H1 (cell line): ENCODE measurements around the gene EHBP1. TPM values are rescaled to one million over a fixed set of nuclear protein-coding genes. Genes with fewer than 3 reads are reported as not detected.

Source experiments
- CTCF ChIA-PET: fragments of 300-600 bp; sonication (Branson Sonifier 250); formaldehyde crosslinking; loops from one replicate; lab custom pipeline; 2021; ENCODE audit not compliant: partially characterized antibody; lab: Charles Lee
- POLR2A ChIA-PET: fragments of 300-600 bp; sonication (Branson Sonifier 250); formaldehyde crosslinking; loops from one replicate; lab custom pipeline; 2021; ENCODE audit warnings: inconsistent platforms; ENCODE audit not compliant: partially characterized antibody; lab: Charles Lee
- DNase-seq, 2 experiments: peaks; one replicate each; pipeline versions ENCODE4 v3.0.0 to v3.0.0-alpha.2; 2010 to 2022; ENCODE audit warnings: low spot score in 2 of 2, low read depth in 1 of 2, mixed read lengths in 1 of 2
- FAIRE-seq: peaks from 2 replicates; lab custom pipeline; 2011; peaks lifted over from hg19 to GRCh38; lab: Jason Lieb, UNC
- H2AFZ ChIP-seq: 2 replicates; pipeline ENCODE4 v1.8.1; 2012; ENCODE audit warnings: low read length, inconsistent platforms
- H2AK5ac ChIP-seq: 2 replicates; pipeline ENCODE4 v1.6.1; 2013; ENCODE audit warnings: low read depth, low read length
- H2BK120ac ChIP-seq: replicated peaks from 2 replicates; pipeline ENCODE3; 2013; ENCODE audit warnings: low read depth, low read length, inconsistent platforms
- H2BK12ac ChIP-seq: 2 replicates; pipeline ENCODE4 v1.6.1; 2013; ENCODE audit warnings: low read depth, low read length
- H2BK15ac ChIP-seq: 2 replicates; pipeline ENCODE4 v1.6.1; 2013; ENCODE audit warnings: low read length
- H2BK20ac ChIP-seq: 2 replicates; pipeline ENCODE4 v1.6.1; 2013; ENCODE audit warnings: low read length
- H2BK5ac ChIP-seq: 2 replicates; pipeline ENCODE4 v1.6.1; 2013; ENCODE audit warnings: low read depth, low read length
- H3K14ac ChIP-seq: 2 replicates; pipeline ENCODE4 v1.6.1; 2013; ENCODE audit warnings: inconsistent platforms; ENCODE audit not compliant: insufficient read length
- H3K18ac ChIP-seq: 2 replicates; pipeline ENCODE4 v1.6.1; 2013; ENCODE audit warnings: low read length; ENCODE audit errors: extremely low read depth
- H3K23ac ChIP-seq: 2 replicates; pipeline ENCODE4 v1.6.1; 2013; ENCODE audit warnings: inconsistent platforms; ENCODE audit not compliant: insufficient read length
- H3K23me2 ChIP-seq: 2 replicates; pipeline ENCODE4 v1.6.1; 2013; ENCODE audit warnings: low read depth, low read length
- H3K27ac ChIP-seq: 2 replicates; pipeline ENCODE4 v1.6.1; 2011; ENCODE audit warnings: low read depth, low read length, inconsistent platforms
- H3K27me3 ChIP-seq, 4 experiments: replicated peaks in 1 of 4; 1 replicate in 1 of 4; 2 replicates in 3 of 4; pipeline versions ENCODE4 v1.6.1 to v1.8.1; 2011 to 2013; ENCODE audit warnings: low read length in 3 of 4, mild to moderate bottlenecking in 3 of 4, inconsistent platforms in 2 of 4, mixed read lengths in 2 of 4, moderate library complexity in 1 of 4; ENCODE audit not compliant: control insufficient read depth in 3 of 4, insufficient read depth in 3 of 4; ENCODE audit errors: extremely low read depth in 1 of 4
- H3K36me3 ChIP-seq, 4 experiments: 2 replicates each; pipeline versions ENCODE4 v1.6.1 to v1.8.1; 2011 to 2013; ENCODE audit warnings: mild to moderate bottlenecking in 4 of 4, low read length in 3 of 4, moderate library complexity in 2 of 4, control low read depth in 1 of 4, inconsistent platforms in 1 of 4; ENCODE audit not compliant: insufficient read depth in 4 of 4, control insufficient read depth in 2 of 4
- H3K4ac ChIP-seq: replicated peaks from 2 replicates; pipeline ENCODE3; 2013; ENCODE audit warnings: low read length, low read depth, mixed read lengths, inconsistent platforms; ENCODE audit not compliant: insufficient read length
- H3K4me1 ChIP-seq, 4 experiments: replicated peaks in 1 of 4; 1 replicate in 1 of 4; 2 replicates in 3 of 4; pipeline versions ENCODE4 v1.6.1 to v1.8.1; 2011 to 2013; ENCODE audit warnings: low read length in 3 of 4, inconsistent platforms in 2 of 4, mixed read lengths in 1 of 4; ENCODE audit not compliant: insufficient read depth in 4 of 4, control insufficient read depth in 3 of 4
- H3K4me2 ChIP-seq, 2 experiments: 2 replicates each; pipeline versions ENCODE4 v1.6.1 to v1.8.1; 2011 to 2013; ENCODE audit warnings: low read depth in 2 of 2, low read length in 2 of 2, control low read depth in 1 of 2, inconsistent platforms in 1 of 2, mild to moderate bottlenecking in 1 of 2; ENCODE audit not compliant: insufficient read depth in 1 of 2
- H3K4me3 ChIP-seq, 4 experiments: fragments of 200-600, 300-600 bp in 1 of 4; sonication (generic), shearing (Covaris generic), sonication (Bioruptor Twin) in 1 of 4; 2 replicates each; pipeline versions ENCODE4 v1.5.1 to v1.8.1; 2011 to 2016; ENCODE audit warnings: low read length in 4 of 4, low read depth in 3 of 4, control low read depth in 2 of 4, inconsistent platforms in 2 of 4, mild to moderate bottlenecking in 2 of 4, mixed read lengths in 1 of 4, moderate library complexity in 1 of 4; ENCODE audit not compliant: insufficient read depth in 2 of 4; ENCODE audit errors: extremely low read depth in 1 of 4
- H3K56ac ChIP-seq: replicated peaks from 2 replicates; pipeline ENCODE3; 2013; ENCODE audit warnings: low read depth, mild to moderate bottlenecking, mixed read lengths, low read length, inconsistent platforms; ENCODE audit not compliant: insufficient read length
- H3K79me1 ChIP-seq: 2 replicates; pipeline ENCODE4 v1.6.1; 2013; ENCODE audit warnings: low read depth, low read length, control low read depth
- H3K79me2 ChIP-seq, 2 experiments: 2 replicates each; pipeline versions ENCODE4 v1.6.1 to v1.8.1; 2012 to 2013; ENCODE audit warnings: low read length in 2 of 2, mild to moderate bottlenecking in 2 of 2, inconsistent platforms in 1 of 2; ENCODE audit not compliant: insufficient read depth in 2 of 2, control insufficient read depth in 1 of 2
- H3K9ac ChIP-seq, 4 experiments: replicated peaks in 1 of 4; 1 replicate in 1 of 4; 2 replicates in 3 of 4; pipeline versions ENCODE4 v1.6.1 to v1.8.1; 2011 to 2013; ENCODE audit warnings: low read depth in 3 of 4, low read length in 3 of 4, control low read depth in 2 of 4, mild to moderate bottlenecking in 2 of 4, moderate library complexity in 2 of 4, inconsistent platforms in 1 of 4; ENCODE audit errors: extremely low read depth in 1 of 4
- H3K9me3 ChIP-seq, 2 experiments: 2 replicates each; pipeline versions ENCODE4 v1.6.1 to v1.8.1; 2012 to 2013; ENCODE audit warnings: mild to moderate bottlenecking in 2 of 2, moderate library complexity in 2 of 2, control low read depth in 1 of 2, inconsistent platforms in 1 of 2, low read depth in 1 of 2, low read length in 1 of 2, mixed read lengths in 1 of 2; ENCODE audit not compliant: insufficient read depth in 2 of 2
- H4K20me1 ChIP-seq, 2 experiments: replicated peaks in 1 of 2; 2 replicates each; pipeline versions ENCODE3 to v1.8.1; 2011 to 2013; ENCODE audit warnings: inconsistent platforms in 2 of 2, low read length in 2 of 2, mild to moderate bottlenecking in 1 of 2; ENCODE audit not compliant: insufficient read depth in 2 of 2, control insufficient read depth in 1 of 2
- H4K5ac ChIP-seq: 2 replicates; pipeline ENCODE4 v1.6.1; 2013; ENCODE audit warnings: low read length, low read depth, mixed read lengths, inconsistent platforms; ENCODE audit not compliant: insufficient read length
- H4K8ac ChIP-seq: 2 replicates; pipeline ENCODE4 v1.8.0; 2013; ENCODE audit warnings: mild to moderate bottlenecking, moderate library complexity, low read length, inconsistent platforms; ENCODE audit not compliant: insufficient read depth; ENCODE audit errors: extremely low read depth
- H4K91ac ChIP-seq: replicated peaks from 2 replicates; pipeline ENCODE3; 2013; ENCODE audit warnings: low read length, mixed read lengths, inconsistent platforms; ENCODE audit not compliant: insufficient read length
- CBX5 ChIP-seq: fragments of 300-800, 300-1000 bp; sonication (generic); IDR thresholded peaks from 2 replicates; pipeline ENCODE4 v1.7.1; 2016; ENCODE audit warnings: antibody characterized with exemption, low read length, low read depth
- EGR1 ChIP-seq: IDR thresholded peaks from 2 replicates; pipeline ENCODE4 v1.6.1; 2011; ENCODE audit warnings: low read depth, low read length, borderline replicate concordance
- JUND ChIP-seq: IDR thresholded peaks from 2 replicates; pipeline ENCODE4 v1.6.1; 2011; ENCODE audit warnings: mild to moderate bottlenecking, improper control_type of control experiment, low read length
- KDM5A ChIP-seq: fragments of 200-600 bp; IDR thresholded peaks from 2 replicates; pipeline ENCODE4 v1.7.1; 2012; ENCODE audit warnings: mild to moderate bottlenecking, low read length, inconsistent platforms, mixed read lengths
- RAD21 ChIP-seq, 2 experiments: IDR thresholded peaks in 1 of 2; conservative IDR thresholded peaks in 1 of 2; 2 replicates each; pipeline ENCODE4 v1.6.1; 2011; ENCODE audit warnings: low read depth in 2 of 2, low read length in 2 of 2, improper control_type of control experiment in 1 of 2, inconsistent platforms in 1 of 2, mild to moderate bottlenecking in 1 of 2, moderate library complexity in 1 of 2
- SAP30 ChIP-seq: fragments of 300-600 bp; sonication (generic); IDR thresholded peaks from 2 replicates; pipeline ENCODE4 v1.7.1; 2012; ENCODE audit warnings: low read length, moderate library complexity, mild to moderate bottlenecking, inconsistent platforms; ENCODE audit not compliant: insufficient read depth, insufficient replicate concordance
- SP2 ChIP-seq: IDR thresholded peaks from 2 replicates; pipeline ENCODE4 v1.6.1; 2012; ENCODE audit warnings: mild to moderate bottlenecking, low read length, inconsistent platforms
- TEAD4 ChIP-seq: IDR thresholded peaks from 2 replicates; pipeline ENCODE4 v1.6.1; 2012; ENCODE audit warnings: low read depth, low read length, inconsistent platforms, mixed read lengths
- ZNF274 ChIP-seq: IDR thresholded peaks from 2 replicates; pipeline ENCODE4 v1.7.0; 2012; ENCODE audit warnings: low read length, borderline replicate concordance; ENCODE audit errors: extremely low read depth
- WGBS, 2 experiments: shearing (Covaris generic) in 1 of 2; methylation state at CpG; one replicate each; pipeline versions ENCODE4 v1.1.6 to v1.1.7; 2013 to 2015; ENCODE audit warnings: low lambda C conversion rate in 2 of 2, mixed read lengths in 2 of 2, inconsistent platforms in 1 of 2, low coverage in 1 of 2, missing lambda C conversion rate in 1 of 2; ENCODE audit not compliant: insufficient replicate concordance in 2 of 2, insufficient coverage in 1 of 2, insufficient read length in 1 of 2; ENCODE audit errors: extremely low coverage in 1 of 2, missing lambda C conversion rate in 1 of 2; 5-methylcytosine and 5-hydroxymethylcytosine counted together
- polyA plus RNA-seq, 7 experiments: library from polyadenylated mRNA; depleted of rRNA in 3 of 7; stranded (reverse) in 5 of 7; unstranded in 2 of 7; fragments of >200 nt in 5 of 7; fragments of 200-250 nt in 2 of 7; gene quantifications; 1 replicate in 5 of 7; 2 replicates in 1 of 7; 4 replicates in 1 of 7; pipeline versions ENCODE4 v1.2.1 to v1.2.3, GENCODE V29; 2011 to 2013; ENCODE audit warnings: missing spikeins in 2 of 7, mixed read lengths in 2 of 7
- total RNA-seq: library from RNA; stranded (reverse); fragmentation: NEBNext Ultra II Directional; extraction: Animal tissue kit (Norgen Biotek cat#: 25700); gene quantifications from 2 replicates; pipeline ENCODE4 v1.2.1, GENCODE V29; 2021
- TF ChIP-seq, protein P1 (sequence below), 3 experiments: IDR thresholded peaks; 1 replicate in 2 of 3; 2 replicates in 1 of 3; pipeline versions ENCODE4 v1.5.1 to v1.6.1; 2011; ENCODE audit warnings: low read length in 3 of 3, mild to moderate bottlenecking in 3 of 3, inconsistent platforms in 2 of 3, low read depth in 1 of 3, moderate library complexity in 1 of 3; ENCODE audit not compliant: insufficient read depth in 1 of 3; ENCODE audit errors: control extremely low read depth in 1 of 3
- TF ChIP-seq, protein P2 (sequence below): IDR thresholded peaks from 2 replicates; pipeline ENCODE4 v1.6.1; 2012; ENCODE audit warnings: inconsistent platforms

Gene EHBP1
- total and polyA plus RNA-seq, 2 of the 8 experiments (the other 6 are each of a cell fraction or from before 2014, with no cell fraction given) = 12.0 to 64.1 TPM

DNA sequence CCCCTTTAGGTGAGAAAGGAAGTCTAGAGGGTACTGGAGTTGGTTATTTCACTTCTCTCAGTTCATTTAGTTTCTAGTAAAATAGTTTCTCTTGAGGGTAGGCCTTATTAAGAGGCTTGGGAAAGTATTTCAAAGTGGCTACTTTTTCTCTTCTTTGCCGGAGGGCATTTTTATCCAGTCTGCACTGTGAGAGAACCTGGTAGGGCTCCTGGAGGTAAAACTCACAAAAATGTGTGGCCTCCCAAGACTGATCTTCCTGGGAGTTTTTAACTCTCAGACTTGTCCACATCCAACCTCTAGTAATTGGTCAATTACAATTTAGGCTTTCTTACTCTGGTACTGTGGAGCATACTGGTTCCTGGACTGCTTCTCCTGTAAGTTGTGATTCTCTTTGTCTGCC is 28.0 kb downstream of the EHBP1 start:
- Histone ChIP-seq H2BK15ac (no peak overlapping the region), H2BK12ac (no peak overlapping the region), H3K4me2 (no peak overlapping the region), H2BK5ac (no peak overlapping the region), H2BK120ac (no peak overlapping the region), H3K23ac (no peak overlapping the region), H4K91ac (no peak overlapping the region), H3K27ac (no peak overlapping the region), H3K36me3 (peaks cover 0 to 2% (median 0%) of the 10 kb centered on the region in 4 experiments; a peak in 1 of 8 replicates), H2AFZ (no peak overlapping the region), H3K56ac (no peak overlapping the region), H3K79me2 (peaks cover 0 to 91% of the 10 kb centered on the region in 2 experiments; a peak in 2 of 4 replicates), H2AK5ac (no peak overlapping the region), H3K79me1 (0 out of 2 replicates have a peak, but pooled peaks cover 3% of the 10 kb centered on the region), H3K23me2 (peaks cover 2% of the 10 kb centered on the region; the same call in 1 of the 2 replicates), H3K9me3 (peaks cover 0 to 10% of the 10 kb centered on the region in 2 experiments; a peak in 2 of 4 replicates), H3K4ac (no peak overlapping the region), H4K8ac (no peak overlapping the region), H3K4me3 (no peak overlapping the region), H3K18ac (no peak overlapping the region), H3K4me1 (peaks cover 0 to 11% (median 4%) of the 10 kb centered on the region in 4 experiments; a peak in 5 of 7 replicates), H4K20me1 (peaks cover 0 to 2% of the 10 kb centered on the region in 2 experiments), H3K9ac (no peak overlapping the region), H4K5ac (no peak overlapping the region), H3K14ac (no peak overlapping the region), H2BK20ac (no peak overlapping the region), H3K27me3 (no peaks in the 10 kb centered on the region)
- no peak for DNase-seq
- TF ChIP-seq, protein P1, sequence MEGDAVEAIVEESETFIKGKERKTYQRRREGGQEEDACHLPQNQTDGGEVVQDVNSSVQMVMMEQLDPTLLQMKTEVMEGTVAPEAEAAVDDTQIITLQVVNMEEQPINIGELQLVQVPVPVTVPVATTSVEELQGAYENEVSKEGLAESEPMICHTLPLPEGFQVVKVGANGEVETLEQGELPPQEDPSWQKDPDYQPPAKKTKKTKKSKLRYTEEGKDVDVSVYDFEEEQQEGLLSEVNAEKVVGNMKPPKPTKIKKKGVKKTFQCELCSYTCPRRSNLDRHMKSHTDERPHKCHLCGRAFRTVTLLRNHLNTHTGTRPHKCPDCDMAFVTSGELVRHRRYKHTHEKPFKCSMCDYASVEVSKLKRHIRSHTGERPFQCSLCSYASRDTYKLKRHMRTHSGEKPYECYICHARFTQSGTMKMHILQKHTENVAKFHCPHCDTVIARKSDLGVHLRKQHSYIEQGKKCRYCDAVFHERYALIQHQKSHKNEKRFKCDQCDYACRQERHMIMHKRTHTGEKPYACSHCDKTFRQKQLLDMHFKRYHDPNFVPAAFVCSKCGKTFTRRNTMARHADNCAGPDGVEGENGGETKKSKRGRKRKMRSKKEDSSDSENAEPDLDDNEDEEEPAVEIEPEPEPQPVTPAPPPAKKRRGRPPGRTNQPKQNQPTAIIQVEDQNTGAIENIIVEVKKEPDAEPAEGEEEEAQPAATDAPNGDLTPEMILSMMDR (IDR thresholded peaks at IDR 0.05; ENCODE audit: control extremely low read depth in 1 of 3, insufficient read depth in 1 of 3, low read depth in 1 of 3, low read length in 3 of 3) = no peak
- TF ChIP-seq CBX5 = no peak
- TF ChIP-seq KDM5A = no peak
- TF ChIP-seq, protein P2, sequence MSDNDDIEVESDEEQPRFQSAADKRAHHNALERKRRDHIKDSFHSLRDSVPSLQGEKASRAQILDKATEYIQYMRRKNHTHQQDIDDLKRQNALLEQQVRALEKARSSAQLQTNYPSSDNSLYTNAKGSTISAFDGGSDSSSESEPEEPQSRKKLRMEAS = no peak
- TF ChIP-seq SP2 = no peak
- TF ChIP-seq EGR1 = no peak
- no peak for TF ChIP-seq SAP30
- TF ChIP-seq RAD21 (IDR thresholded peaks at IDR 0.05 in 1 of 2, conservative IDR thresholded peaks at IDR 0.05 in 1 of 2; ENCODE audit: low read depth in 2 of 2, low read length in 2 of 2) = no peak
- no peak for TF ChIP-seq JUND
- TF ChIP-seq ZNF274 = no peak
- TF ChIP-seq TEAD4 = no peak
- FAIRE-seq = no peak
- ChIA-PET CTCF (interaction anchor here (0.7 kb wide), 1 partner anchor 582 kb away, joined by 3 read pairs; no protein-coding TSS in a partner anchor), POLR2A (no interaction called here)
- 92% methylated on average over 1 of the region's 1 CpG; no CpG with 5 or more reads in 1 of the 2 experiments for WGBS, 2 experiments
